K562 (cell line): ENCODE data around the gene MMP28. TPM values are rescaled to one million over a fixed set of nuclear protein-coding genes. Genes with fewer than 3 reads are reported as not detected.

Source experiments
- ATAC-seq: fragments of 200-7000 bp; cut with Tn5 transposase; 3 replicates; pipeline ENCODE4 v1.9.1; 2020; ENCODE audit warnings: moderate library complexity
- BruUV-seq: library from RNA; stranded (reverse); fragments of 400-500 nt; replicated peaks from 2 replicates; lab custom pipeline; 2021; lab: Mats Ljungman, UMichigan
- CTCF ChIA-PET: fragments of 300-600 bp; formaldehyde crosslinking; extraction: SDS; loops from one replicate; lab custom pipeline; 2021; ENCODE audit warnings: low intra/inter-chr PET ratio; lab: Yijun Ruan, JAX
- POLR2A ChIA-PET: fragments of 300-600, 350-650 bp; sonication (Branson Sonifier 250); formaldehyde crosslinking; extraction: SDS; loops from one replicate; lab custom pipeline; 2021; ENCODE audit warnings: antibody characterized with exemption, inconsistent platforms; lab: Yijun Ruan, JAX
- DNase-seq, 4 experiments: peaks; one replicate each; pipeline versions ENCODE4 v3.0.0 to v3.0.0-alpha.2; 2011 to 2018; ENCODE audit warnings: low spot score in 3 of 4, mixed read lengths in 3 of 4; ENCODE audit errors: extremely low read depth in 1 of 4
- FAIRE-seq: peaks from 2 replicates; lab custom pipeline; 2011; peaks lifted over from hg19 to GRCh38; lab: Jason Lieb, UNC
- H2AFZ ChIP-seq: 2 replicates; pipeline ENCODE4 v1.6.0; 2011; ENCODE audit warnings: low read depth, low read length, control low read depth, inconsistent platforms
- H3K27ac ChIP-seq: fragments of 200-600 bp; 3 replicates; pipeline ENCODE4 v1.8.0; 2011; ENCODE audit warnings: low read depth, mild to moderate bottlenecking, control low read depth, inconsistent platforms, low read length, moderate library complexity, mixed read lengths; ENCODE audit errors: extremely low read depth
- H3K27me3 ChIP-seq, 2 experiments: fragments of 300-600 bp in 1 of 2; 2 replicates in 1 of 2; 3 replicates in 1 of 2; pipeline versions ENCODE4 v1.6.0 to v1.8.0; 2011; ENCODE audit warnings: inconsistent platforms in 2 of 2, low read length in 2 of 2, mild to moderate bottlenecking in 1 of 2, mixed read lengths in 1 of 2, moderate library complexity in 1 of 2; ENCODE audit not compliant: control insufficient read depth in 2 of 2, insufficient read depth in 2 of 2
- H3K36me3 ChIP-seq: fragments of 300-600 bp; 3 replicates; pipeline ENCODE4 v1.8.0; 2011; ENCODE audit warnings: mild to moderate bottlenecking, low read length, inconsistent platforms; ENCODE audit not compliant: control insufficient read depth, insufficient read depth
- H3K4me1 ChIP-seq, 2 experiments: fragments of 200-600 bp in 1 of 2; replicated peaks in 1 of 2; 2 replicates in 1 of 2; 3 replicates in 1 of 2; pipeline versions ENCODE4 v1.5.1 to v1.8.0; 2011; ENCODE audit warnings: inconsistent platforms in 2 of 2, low read length in 2 of 2, mild to moderate bottlenecking in 1 of 2, mixed read lengths in 1 of 2, moderate library complexity in 1 of 2; ENCODE audit not compliant: control insufficient read depth in 2 of 2, insufficient read depth in 2 of 2
- H3K4me2 ChIP-seq: 2 replicates; pipeline ENCODE4 v1.6.1; 2011; ENCODE audit warnings: low read length, control low read depth, inconsistent platforms, mixed read lengths; ENCODE audit not compliant: insufficient read depth
- H3K4me3 ChIP-seq: fragments of 200-600 bp; sonication (generic), shearing (Covaris generic); 2 replicates; pipeline ENCODE4 v1.5.1; 2016; ENCODE audit warnings: control low read depth, inconsistent platforms
- H3K79me2 ChIP-seq: fragments of 200-600 bp; 3 replicates; pipeline ENCODE4 v1.8.0; 2011; ENCODE audit warnings: low read length, inconsistent platforms; ENCODE audit not compliant: control insufficient read depth, insufficient read depth
- H3K9ac ChIP-seq, 2 experiments: 2 replicates each; pipeline versions ENCODE4 v1.6.0 to v1.6.1; 2011; ENCODE audit warnings: low read depth in 2 of 2, low read length in 2 of 2, control low read depth in 1 of 2, inconsistent platforms in 1 of 2, mild to moderate bottlenecking in 1 of 2, mixed read lengths in 1 of 2; ENCODE audit not compliant: insufficient read depth in 1 of 2
- H3K9me1 ChIP-seq: one replicate; pipeline ENCODE4 v1.6.0; 2011; ENCODE audit warnings: inconsistent platforms, mild to moderate bottlenecking, low read length, moderate library complexity; ENCODE audit not compliant: control insufficient read depth, insufficient read depth
- H3K9me3 ChIP-seq: replicated peaks from 2 replicates; pipeline ENCODE4 v1.5.1; 2011; ENCODE audit warnings: low read depth, low read length, inconsistent platforms; ENCODE audit not compliant: control insufficient read depth, insufficient read depth
- H4K20me1 ChIP-seq: replicated peaks from 2 replicates; pipeline ENCODE4 v1.6.1; 2011; ENCODE audit warnings: low read length, inconsistent platforms, mixed read lengths; ENCODE audit not compliant: control insufficient read depth, insufficient read depth
- CTCFL ChIP-seq: IDR thresholded peaks from 2 replicates; pipeline ENCODE4 v1.6.1; 2011; ENCODE audit warnings: borderline replicate concordance, low read depth, mild to moderate bottlenecking, moderate library complexity, low read length; ENCODE audit not compliant: insufficient read depth, poor library complexity, severe bottlenecking
- SMARCA4 ChIP-seq: fragments of 450-650 bp; IDR thresholded peaks from 2 replicates; pipeline ENCODE4 v1.6.1; 2016
- ZBTB7A ChIP-seq: IDR thresholded peaks from 2 replicates; pipeline ENCODE4 v1.6.1; 2011; ENCODE audit warnings: low read depth, mild to moderate bottlenecking, low read length, moderate library complexity, borderline replicate concordance; ENCODE audit not compliant: control insufficient read depth
- ZNF12 ChIP-seq: sonication (generic); formaldehyde crosslinking; IDR thresholded peaks from 2 replicates; pipeline ENCODE4 v1.4.0; 2020; ENCODE audit warnings: mild to moderate bottlenecking, missing genetic modification reagents
- WGBS: fragments of 100-300 bp; shearing (Covaris generic); methylation state at CpG from one replicate; pipeline ENCODE4 v1.1.6; 2016; ENCODE audit warnings: low coverage, mixed read lengths; ENCODE audit not compliant: insufficient coverage; ENCODE audit errors: missing lambda C conversion rate; 5-methylcytosine and 5-hydroxymethylcytosine counted together
- in situ Hi-C: fragments of 300-500 bp; cut with MboI; formaldehyde crosslinking; loops from 4 replicates; pipeline ENCODE4 v1.15.0; 2018; ENCODE audit warnings: inconsistent platforms, mixed read lengths
- intact Hi-C: fragments of 100-400 bp; cut with micrococcal nuclease; formaldehyde crosslinking; loops from 2 replicates; pipeline ENCODE4 v1.14.2; 2022
- polyA plus RNA-seq, 8 experiments: library from polyadenylated mRNA; depleted of rRNA in 4 of 8; stranded (reverse) in 5 of 8; unstranded in 3 of 8; fragments of >200 nt; fragmentation: Nextera tagmentation in 2 of 8; fragmentation: Illumina TruSeq in 1 of 8; extraction: Ambion mirVana in 2 of 8; extraction: Trizol in 1 of 8; gene quantifications; 2 replicates each; pipeline versions ENCODE4 v1.2.1 to v1.2.3, GENCODE V29; 2011 to 2014; ENCODE audit warnings: inconsistent platforms in 1 of 8, missing spikeins in 1 of 8
- total RNA-seq, 7 experiments: library from RNA; depleted of rRNA in 6 of 7; stranded (reverse); fragments of >200 nt in 6 of 7; fragmentation: Illumina TruSeq in 2 of 7; extraction: Trizol in 2 of 7; gene quantifications; 2 replicates each; pipeline versions ENCODE4 v1.2.1 to v1.2.3, GENCODE V29; 2011 to 2021; ENCODE audit warnings: low replicate concordance in 1 of 7
- TF ChIP-seq, protein P1 (sequence below): fragments of 200-600 bp; sonication (generic); IDR thresholded peaks from one replicate; pipeline ENCODE4 v1.6.1; 2012; ENCODE audit warnings: mild to moderate bottlenecking, low read depth, low read length, inconsistent platforms

Gene MMP28
- total and polyA plus RNA-seq, 9 of the 15 experiments (the other 6 are each of a cell fraction or from before 2014, with no cell fraction given): not detected

- ChIA-PET CTCF (no interaction called here), POLR2A (interaction anchor here (0.9 to 1.3 kb wide), 3 partner anchors 12 to 39 kb away, joined by 3 read pairs; partner anchors contain the start of gene TAF15)
- BruUV-seq: no TSS peak
- no peaks in the 10 kb centered on the region; the same call in 1 of the 2 replicates for H4K20me1 ChIP-seq
- no peak overlapping the region for H3K4me2 ChIP-seq
- FAIRE-seq (no peak), ATAC-seq (no peak), DNase-seq (no peak)
- peaks cover 3% of the 10 kb centered on the region for H3K9me1 ChIP-seq
- intact Hi-C loops (loop anchor here (10.0 kb wide), 1 partner anchor 175 kb away; the partner anchor contains the start of gene LYZL6), in situ Hi-C loops (loop anchor here (5.0 kb wide), 1 partner anchor 37 kb away; the partner anchor contains the start of gene TAF15)
- H3K27ac ChIP-seq: no peak overlapping the region
- no peak overlapping the region for H3K9ac ChIP-seq
- H3K79me2 ChIP-seq: no peaks in the 10 kb centered on the region
- H2AFZ ChIP-seq: no peak overlapping the region
- peaks cover 56 to 87% of the 10 kb centered on the region in 2 experiments; a peak in 4 of 5 replicates for H3K27me3 ChIP-seq
- no peaks in the 10 kb centered on the region for H3K36me3 ChIP-seq
- 52% methylated on average over 31 of the region's 48 CpGs for WGBS
- H3K4me1 ChIP-seq: peaks cover 0 to 16% of the 10 kb centered on the region in 2 experiments; a peak in 2 of 5 replicates
- H3K9me3 ChIP-seq: no peaks in the 10 kb centered on the region
- H3K4me3 ChIP-seq: no peak overlapping the region
- TF ChIP-seq SMARCA4 (no peak), CTCFL (peak; percentile 20), ZBTB7A (peak; percentile 20; the same call in 1 of the 2 replicates), ZNF12 (no peak)
- TF ChIP-seq, protein P1, sequence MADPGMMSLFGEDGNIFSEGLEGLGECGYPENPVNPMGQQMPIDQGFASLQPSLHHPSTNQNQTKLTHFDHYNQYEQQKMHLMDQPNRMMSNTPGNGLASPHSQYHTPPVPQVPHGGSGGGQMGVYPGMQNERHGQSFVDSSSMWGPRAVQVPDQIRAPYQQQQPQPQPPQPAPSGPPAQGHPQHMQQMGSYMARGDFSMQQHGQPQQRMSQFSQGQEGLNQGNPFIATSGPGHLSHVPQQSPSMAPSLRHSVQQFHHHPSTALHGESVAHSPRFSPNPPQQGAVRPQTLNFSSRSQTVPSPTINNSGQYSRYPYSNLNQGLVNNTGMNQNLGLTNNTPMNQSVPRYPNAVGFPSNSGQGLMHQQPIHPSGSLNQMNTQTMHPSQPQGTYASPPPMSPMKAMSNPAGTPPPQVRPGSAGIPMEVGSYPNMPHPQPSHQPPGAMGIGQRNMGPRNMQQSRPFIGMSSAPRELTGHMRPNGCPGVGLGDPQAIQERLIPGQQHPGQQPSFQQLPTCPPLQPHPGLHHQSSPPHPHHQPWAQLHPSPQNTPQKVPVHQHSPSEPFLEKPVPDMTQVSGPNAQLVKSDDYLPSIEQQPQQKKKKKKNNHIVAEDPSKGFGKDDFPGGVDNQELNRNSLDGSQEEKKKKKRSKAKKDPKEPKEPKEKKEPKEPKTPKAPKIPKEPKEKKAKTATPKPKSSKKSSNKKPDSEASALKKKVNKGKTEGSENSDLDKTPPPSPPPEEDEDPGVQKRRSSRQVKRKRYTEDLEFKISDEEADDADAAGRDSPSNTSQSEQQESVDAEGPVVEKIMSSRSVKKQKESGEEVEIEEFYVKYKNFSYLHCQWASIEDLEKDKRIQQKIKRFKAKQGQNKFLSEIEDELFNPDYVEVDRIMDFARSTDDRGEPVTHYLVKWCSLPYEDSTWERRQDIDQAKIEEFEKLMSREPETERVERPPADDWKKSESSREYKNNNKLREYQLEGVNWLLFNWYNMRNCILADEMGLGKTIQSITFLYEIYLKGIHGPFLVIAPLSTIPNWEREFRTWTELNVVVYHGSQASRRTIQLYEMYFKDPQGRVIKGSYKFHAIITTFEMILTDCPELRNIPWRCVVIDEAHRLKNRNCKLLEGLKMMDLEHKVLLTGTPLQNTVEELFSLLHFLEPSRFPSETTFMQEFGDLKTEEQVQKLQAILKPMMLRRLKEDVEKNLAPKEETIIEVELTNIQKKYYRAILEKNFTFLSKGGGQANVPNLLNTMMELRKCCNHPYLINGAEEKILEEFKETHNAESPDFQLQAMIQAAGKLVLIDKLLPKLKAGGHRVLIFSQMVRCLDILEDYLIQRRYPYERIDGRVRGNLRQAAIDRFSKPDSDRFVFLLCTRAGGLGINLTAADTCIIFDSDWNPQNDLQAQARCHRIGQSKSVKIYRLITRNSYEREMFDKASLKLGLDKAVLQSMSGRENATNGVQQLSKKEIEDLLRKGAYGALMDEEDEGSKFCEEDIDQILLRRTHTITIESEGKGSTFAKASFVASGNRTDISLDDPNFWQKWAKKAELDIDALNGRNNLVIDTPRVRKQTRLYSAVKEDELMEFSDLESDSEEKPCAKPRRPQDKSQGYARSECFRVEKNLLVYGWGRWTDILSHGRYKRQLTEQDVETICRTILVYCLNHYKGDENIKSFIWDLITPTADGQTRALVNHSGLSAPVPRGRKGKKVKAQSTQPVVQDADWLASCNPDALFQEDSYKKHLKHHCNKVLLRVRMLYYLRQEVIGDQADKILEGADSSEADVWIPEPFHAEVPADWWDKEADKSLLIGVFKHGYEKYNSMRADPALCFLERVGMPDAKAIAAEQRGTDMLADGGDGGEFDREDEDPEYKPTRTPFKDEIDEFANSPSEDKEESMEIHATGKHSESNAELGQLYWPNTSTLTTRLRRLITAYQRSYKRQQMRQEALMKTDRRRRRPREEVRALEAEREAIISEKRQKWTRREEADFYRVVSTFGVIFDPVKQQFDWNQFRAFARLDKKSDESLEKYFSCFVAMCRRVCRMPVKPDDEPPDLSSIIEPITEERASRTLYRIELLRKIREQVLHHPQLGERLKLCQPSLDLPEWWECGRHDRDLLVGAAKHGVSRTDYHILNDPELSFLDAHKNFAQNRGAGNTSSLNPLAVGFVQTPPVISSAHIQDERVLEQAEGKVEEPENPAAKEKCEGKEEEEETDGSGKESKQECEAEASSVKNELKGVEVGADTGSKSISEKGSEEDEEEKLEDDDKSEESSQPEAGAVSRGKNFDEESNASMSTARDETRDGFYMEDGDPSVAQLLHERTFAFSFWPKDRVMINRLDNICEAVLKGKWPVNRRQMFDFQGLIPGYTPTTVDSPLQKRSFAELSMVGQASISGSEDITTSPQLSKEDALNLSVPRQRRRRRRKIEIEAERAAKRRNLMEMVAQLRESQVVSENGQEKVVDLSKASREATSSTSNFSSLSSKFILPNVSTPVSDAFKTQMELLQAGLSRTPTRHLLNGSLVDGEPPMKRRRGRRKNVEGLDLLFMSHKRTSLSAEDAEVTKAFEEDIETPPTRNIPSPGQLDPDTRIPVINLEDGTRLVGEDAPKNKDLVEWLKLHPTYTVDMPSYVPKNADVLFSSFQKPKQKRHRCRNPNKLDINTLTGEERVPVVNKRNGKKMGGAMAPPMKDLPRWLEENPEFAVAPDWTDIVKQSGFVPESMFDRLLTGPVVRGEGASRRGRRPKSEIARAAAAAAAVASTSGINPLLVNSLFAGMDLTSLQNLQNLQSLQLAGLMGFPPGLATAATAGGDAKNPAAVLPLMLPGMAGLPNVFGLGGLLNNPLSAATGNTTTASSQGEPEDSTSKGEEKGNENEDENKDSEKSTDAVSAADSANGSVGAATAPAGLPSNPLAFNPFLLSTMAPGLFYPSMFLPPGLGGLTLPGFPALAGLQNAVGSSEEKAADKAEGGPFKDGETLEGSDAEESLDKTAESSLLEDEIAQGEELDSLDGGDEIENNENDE: no peak
Measured at GRCh38 chr17:35769895-35770486, 25.4 kb downstream of the MMP28 start.
